HG03039 (cell line): ENCODE measurements around the gene SLC25A25.
A peak's percentile ranks its signal among the peaks of the same experiment; 100 is the strongest.
"Not testable (repeated sequence)": the region's sequence is repeated elsewhere in the genome, so short reads cannot be mapped to it uniquely, and the experiment has no call there.

ENCODE experiments used
- ATAC-seq: cut with Tn5 transposase; IDR thresholded peaks from one replicate; pipeline ENCODE4 v1.9.1; 2021; ENCODE audit warnings: mild to moderate bottlenecking, moderate library complexity; ENCODE audit not compliant: unreplicated experiment

The SLC25A25 gene

DNA sequence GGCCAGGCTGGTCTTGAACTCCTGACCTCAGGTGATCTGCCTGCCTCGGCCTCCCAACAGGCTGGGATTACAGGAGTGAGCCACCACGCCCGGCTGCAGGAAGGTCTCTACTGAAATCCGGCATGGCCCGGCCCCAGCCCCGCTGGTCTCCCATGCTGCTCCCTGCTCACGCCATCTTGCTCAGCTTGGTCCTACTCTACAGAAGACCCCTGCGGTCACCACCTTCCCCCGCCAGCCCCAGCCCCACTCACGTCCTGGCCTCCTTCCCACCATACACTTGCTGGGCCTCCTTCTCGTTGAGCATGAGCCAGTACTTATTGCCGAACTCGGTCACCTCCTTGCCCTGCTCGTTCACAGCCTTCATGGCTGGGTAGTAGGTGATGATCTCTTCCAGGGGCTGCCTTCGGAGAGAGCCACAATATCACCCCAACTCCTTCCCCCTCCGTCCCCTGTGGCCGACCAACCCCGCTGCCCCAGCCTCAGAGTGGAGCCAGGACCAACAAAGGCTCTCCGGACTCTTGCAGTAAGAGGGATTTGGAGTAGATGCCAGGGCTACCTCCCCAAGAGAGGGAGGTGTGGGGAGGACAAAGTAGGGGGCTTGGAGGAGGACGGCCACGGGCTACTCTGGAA, 55.5 kb downstream of the SLC25A25 start:
- no peak for ATAC-seq

- no peak for ATAC-seq
Observed at GRCh38 chr9:128124451-128124850, 56.4 kb downstream of the SLC25A25 start.

DNA sequence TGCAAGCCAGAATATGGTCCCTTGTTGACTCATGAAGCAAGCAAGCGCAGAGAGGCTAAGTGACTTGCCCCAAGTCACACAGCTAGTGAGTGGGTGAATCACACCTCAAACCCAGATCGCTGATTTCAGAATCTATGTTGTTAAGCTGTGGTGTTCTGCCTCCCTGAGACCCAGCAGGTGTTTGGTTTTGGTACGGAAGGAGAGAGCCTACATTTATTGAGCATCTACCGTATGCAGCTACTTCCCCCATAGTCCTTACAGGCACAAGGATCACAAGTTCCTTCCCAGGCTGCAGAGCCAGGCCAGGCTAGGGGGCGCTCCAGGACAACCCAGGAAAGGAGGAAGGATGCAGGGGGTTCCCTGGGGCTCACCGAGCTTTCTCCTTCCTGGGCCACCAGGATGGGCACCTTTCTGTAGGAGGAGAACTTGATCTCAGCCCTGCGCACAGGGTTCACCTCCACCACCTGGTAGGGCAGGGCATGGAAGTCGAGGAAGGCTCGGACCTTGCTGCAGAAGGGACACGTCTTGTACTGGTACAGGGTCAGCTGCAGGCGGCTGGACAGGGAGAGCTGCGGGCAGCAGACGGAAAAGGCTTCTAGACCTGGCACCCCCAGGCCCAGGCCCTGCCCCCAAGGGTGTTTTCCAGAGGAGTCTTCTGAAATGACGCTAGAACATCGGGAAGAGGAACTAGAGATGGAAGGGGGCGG, 57.0 kb downstream of the SLC25A25 start:
- ATAC-seq: no peak

- no peak for ATAC-seq
Observed at GRCh38 chr9:128125580-128126354, 57.7 kb downstream of the SLC25A25 start.

- ATAC-seq: peak; percentile 54
Observed at GRCh38 chr9:128127568-128127989, 59.5 kb downstream of the SLC25A25 start, which contains the start of gene PTGES2. Gene PTGES2 (minus strand): TSS chr9:128127729. CDS start chr9:128127717, 12 bp downstream.

DNA sequence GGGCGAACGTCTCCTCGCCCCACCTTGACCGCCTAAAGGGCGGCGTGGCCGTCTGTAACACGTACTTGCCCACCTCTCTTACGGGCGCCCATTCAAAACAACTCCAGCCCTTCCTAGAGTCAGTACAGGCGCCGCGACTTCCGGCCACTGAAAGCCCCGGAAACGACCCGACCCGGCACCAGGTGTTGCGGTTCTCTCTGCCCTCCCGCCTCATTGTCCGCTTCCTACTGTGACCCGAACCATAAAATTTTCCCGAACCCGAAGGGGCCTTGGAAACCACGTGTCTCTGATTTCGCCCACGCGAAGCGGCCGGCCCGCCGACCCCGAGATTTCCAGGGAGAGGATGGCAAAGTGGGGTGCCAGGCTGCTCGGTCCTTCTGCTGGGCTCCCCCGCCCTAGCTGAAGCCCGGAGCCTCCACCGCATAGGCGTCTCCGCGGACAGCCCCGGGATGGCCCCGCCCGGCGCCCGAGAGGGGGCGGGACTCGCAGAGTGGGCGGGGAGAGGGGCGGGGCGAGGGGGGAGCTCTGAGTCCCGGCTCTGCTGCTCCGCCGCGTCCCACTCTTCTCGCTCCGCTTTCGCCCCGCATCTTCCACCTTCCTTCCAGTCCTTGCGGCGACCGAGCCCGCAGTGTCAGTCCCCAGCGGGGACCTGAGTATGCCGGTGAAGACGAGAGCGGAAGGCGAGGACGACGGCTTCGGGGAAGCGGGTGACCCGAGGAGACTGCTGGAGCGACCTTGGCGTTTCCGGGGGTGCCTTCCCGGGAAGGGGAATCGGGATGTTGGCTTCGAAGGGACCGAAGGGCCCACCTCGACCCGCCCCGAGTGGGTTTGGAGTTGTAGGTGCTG, 60.2 kb downstream of the SLC25A25 start:
- ATAC-seq: peak; percentile 52

GRCh38 chr9:128128836-128129590, 61.0 kb downstream of the SLC25A25 start:
- ATAC-seq: no peak

GRCh38 chr9:128129976-128130590, 62.1 kb downstream of the SLC25A25 start:
- ATAC-seq: not testable (repeated sequence)

GRCh38 chr9:128130651-128131050, 62.6 kb downstream of the SLC25A25 start:
- ATAC-seq: not testable (repeated sequence)

DNA sequence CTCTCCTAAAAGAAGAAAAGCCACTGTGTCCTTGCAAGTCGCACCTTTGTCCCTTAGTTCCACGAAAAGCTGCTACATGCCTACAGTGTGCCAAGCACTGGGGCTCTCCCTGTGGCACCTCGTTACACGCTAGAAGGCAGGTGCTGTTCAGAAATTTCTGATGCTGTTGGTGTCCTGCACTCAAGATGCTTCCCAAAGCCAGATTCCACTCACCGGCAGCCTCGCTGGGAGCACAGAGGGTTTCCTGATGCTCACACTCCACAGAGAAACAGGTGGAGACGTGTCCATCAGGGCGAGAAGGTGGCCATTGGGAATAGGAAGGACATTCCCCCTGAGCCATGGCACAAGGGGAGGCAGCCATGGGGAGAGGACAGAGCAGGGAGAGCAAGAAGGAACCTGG, 63.3 kb downstream of the SLC25A25 start:
- ATAC-seq: not testable (repeated sequence)

- not testable (repeated sequence) for ATAC-seq
Observed at GRCh38 chr9:128132139-128132538, 64.1 kb downstream of the SLC25A25 start.

DNA sequence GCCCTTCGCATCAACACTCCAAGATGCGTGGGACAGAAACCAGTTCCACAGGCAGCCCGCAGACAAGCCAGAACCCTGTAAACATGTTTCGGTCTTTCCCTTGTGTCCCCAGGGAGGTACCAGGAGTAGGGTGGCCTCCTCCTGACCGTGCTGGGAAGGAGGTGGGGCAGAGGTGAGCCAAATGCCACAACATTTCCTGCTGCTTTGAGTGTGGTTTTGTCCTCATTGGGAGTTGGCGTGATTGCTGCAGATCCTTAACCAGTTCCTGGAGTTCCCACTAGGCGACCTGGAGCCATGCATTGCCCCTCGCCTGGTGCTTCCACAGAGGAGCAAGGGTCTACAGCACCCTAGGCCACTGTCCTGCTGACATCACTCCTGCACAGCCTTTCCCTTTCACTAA, 67.5 kb downstream of the SLC25A25 start:
- ATAC-seq: not testable (repeated sequence)

DNA sequence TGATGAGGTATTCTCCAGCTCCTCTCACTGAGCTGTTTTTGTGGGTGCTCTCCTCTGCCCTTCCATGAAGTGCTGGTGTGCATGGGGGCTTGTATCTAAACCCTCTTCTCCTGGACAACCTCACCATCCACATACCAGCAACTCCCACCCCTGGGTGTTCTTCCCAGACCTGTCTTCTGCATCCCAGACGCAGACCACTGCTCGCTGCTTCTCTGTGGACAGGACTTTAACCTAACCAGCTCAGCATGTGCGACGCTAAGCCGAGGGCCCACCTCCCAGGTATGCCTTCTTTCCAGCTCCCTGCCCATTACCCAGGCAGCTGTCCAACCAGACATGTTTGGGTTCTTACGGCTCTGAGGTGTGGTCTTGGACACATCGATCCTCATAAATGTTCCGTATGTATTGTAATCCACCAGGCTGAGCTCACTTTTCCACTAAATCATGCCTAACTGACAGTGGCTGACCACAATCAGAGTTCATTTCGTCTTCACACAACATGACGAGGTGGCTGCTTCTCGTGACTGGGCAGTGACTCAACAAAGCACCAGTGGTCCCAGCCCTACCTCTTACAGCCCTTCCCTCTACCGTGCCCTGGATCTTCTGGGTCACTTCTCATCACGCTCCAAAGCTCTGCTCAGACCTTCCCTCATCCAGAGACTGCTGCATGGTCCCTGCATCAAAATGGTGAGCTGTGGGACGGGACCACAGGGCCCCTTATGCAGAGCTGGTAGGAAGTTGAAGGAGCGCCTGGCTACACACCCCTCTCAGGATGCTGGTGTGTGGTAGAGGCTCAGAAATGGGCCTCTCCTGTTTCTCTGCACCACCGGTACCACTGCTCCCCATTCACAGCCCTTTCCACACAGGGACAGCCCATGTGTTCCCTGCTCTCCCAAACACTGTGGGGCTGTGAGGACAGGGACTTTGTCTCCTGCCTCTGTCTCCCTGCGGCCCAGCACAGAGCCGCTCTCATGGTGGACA, 69.1 kb downstream of the SLC25A25 start:
- no peak for ATAC-seq

DNA sequence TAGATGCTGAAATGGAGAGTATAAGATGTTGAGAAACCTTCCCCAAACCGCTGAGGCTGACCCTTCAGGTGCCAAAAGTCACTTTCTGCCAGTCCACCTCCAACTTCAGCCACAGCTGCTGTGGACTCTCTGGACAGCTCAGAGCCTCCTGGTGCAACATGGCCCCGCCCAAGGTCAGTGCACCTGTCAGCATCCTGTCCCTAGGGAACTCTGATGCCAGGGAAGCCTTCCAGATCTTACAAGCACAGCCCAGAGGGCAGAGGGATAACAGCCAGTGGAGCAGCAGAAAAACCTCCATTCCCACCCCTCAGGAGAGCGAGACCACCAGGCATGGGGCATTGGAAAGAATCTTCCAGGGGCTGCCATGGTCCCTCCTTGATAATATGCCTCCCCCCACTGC, 70.0 kb downstream of the SLC25A25 start:
- no peak for ATAC-seq

- no peak for ATAC-seq
Observed at GRCh38 chr9:128139621-128140020, 71.6 kb downstream of the SLC25A25 start.

DNA sequence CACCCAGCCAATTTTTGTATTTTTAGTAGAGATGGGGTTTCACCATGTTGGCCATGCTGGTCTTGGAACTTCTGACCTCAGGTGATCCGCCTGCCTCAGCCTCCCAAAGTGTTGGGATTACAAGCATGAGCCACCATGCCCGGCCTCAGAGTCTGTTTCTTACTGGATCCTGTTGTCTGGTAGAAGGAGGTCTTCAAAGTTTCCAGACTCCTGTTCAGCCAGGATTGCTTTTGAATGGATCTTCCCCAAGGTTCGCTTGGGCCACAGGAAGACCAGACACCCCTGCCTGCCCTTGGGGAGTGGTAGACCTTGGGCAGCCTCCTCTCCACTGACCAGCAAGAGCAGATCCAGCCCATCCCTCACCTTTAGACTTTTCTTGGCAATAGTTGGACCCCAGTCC, 73.6 kb downstream of the SLC25A25 start:
- no peak for ATAC-seq

DNA sequence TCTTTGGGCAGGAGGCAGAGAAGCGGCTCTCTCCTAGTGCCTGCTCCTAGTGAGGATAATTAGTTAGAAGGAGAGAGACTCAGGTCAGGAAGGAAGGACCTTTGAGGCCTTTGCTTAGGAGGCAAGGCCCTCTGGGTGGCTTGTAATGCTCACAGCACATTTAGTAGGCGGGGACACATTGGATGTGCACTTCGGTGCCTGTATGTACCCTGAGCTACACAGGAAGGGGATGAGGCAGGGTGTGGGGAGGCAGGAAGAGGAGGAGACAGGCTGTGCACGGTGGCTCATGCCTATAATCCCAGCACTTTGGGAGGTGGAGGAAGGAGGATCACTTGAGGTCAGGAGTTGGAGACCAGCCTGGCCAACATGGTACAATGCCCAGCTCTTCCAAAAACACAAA, 74.0 kb downstream of the SLC25A25 start:
- ATAC-seq: no peak

DNA sequence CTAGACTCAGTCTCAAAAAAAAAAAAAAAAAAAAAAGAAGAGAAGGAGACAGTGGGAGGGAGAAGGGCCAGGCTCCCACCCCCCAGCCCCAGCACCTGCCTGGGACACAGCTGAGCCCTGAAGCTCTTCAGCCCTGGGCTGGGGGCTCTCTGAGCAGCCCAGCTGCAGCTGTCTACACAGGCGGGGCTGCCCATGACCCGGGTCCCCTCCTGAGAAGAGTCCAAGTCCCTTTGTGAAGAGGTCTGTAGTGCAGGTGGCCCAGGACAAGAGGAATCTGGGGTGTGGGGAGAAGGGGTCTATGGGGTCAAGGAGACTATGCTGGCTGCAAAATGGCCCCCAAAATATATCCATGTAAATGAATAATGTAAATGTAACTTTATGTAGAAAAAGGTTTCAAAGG, 74.6 kb downstream of the SLC25A25 start:
- ATAC-seq: no peak
